ENCODE data around the gene UGT1A9.

Gene UGT1A9

DNA sequence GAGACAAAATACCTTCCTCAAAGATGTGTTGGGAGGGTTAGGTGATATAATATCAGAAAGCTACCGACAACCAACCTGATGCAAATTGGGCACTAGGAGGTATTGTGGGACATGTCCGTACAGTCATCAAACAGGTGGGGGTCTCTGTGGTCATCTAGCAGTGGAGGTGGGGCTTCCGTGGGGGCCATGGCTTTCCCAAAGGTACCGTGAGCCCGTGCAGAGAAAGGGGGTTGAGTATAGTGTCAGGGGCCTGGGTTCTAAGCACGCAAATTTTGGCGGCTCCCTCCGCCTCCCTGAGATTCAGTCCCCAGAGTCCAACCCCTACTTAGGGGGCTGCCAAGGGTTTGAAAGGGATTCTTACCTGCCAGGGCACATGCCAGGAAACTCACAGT is 150.0 kb downstream of the UGT1A9 start:
- H3K4me3 ChIP-seq (ENCODE audit: low read depth, low read length): no peak overlapping the region
- no peak for TF ChIP-seq MYC (IDR thresholded peaks at IDR 0.05; ENCODE audit: low read depth, low read length)
- TF ChIP-seq, protein P1, sequence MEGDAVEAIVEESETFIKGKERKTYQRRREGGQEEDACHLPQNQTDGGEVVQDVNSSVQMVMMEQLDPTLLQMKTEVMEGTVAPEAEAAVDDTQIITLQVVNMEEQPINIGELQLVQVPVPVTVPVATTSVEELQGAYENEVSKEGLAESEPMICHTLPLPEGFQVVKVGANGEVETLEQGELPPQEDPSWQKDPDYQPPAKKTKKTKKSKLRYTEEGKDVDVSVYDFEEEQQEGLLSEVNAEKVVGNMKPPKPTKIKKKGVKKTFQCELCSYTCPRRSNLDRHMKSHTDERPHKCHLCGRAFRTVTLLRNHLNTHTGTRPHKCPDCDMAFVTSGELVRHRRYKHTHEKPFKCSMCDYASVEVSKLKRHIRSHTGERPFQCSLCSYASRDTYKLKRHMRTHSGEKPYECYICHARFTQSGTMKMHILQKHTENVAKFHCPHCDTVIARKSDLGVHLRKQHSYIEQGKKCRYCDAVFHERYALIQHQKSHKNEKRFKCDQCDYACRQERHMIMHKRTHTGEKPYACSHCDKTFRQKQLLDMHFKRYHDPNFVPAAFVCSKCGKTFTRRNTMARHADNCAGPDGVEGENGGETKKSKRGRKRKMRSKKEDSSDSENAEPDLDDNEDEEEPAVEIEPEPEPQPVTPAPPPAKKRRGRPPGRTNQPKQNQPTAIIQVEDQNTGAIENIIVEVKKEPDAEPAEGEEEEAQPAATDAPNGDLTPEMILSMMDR (IDR thresholded peaks at IDR 0.05; ENCODE audit: low read depth, low read length): no peak
- TF ChIP-seq POLR2A (IDR thresholded peaks at IDR 0.05; ENCODE audit: extremely low read depth, insufficient read length): no peak
- TF ChIP-seq, protein P2, sequence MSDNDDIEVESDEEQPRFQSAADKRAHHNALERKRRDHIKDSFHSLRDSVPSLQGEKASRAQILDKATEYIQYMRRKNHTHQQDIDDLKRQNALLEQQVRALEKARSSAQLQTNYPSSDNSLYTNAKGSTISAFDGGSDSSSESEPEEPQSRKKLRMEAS (IDR thresholded peaks at IDR 0.05; ENCODE audit: low read depth, low read length): no peak
- no peak for DNase-seq (ENCODE audit: low read depth)

DNA sequence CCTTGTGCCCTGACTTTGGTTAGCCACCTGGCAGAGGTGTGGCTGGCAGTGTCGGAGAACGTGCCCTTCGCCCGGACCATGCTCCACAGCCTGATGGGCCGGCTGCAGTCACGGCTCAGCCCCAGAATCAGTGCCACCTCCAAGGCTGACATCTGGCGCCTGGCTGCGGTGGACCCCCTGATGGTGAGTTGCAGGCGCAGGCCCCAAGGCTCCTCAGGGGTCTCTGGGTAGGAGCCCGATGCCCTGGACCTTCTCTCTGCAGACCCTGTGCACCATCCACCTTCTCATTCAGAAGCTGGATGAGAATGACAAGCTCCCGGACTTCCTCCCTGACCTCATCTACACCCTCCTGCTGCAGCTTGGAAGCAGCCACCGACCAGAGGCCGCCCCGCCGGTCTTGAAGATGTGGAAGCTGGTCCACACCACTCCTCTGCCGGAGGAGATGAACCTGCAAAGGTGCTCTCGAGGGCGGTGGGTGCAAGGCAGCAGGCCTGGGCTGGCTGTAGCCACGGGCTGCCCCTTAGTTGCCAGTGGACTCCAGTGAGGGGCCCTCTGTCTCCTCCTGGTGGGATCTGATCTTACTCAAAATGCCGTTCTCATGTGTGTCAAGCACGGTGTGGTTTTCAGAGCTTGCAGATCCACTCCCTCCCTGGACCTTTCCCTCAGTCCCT is 150.5 kb downstream of the UGT1A9 start:
- no peak for DNase-seq (ENCODE audit: low read depth)
- TF ChIP-seq POLR2A (IDR thresholded peaks at IDR 0.05; ENCODE audit: extremely low read depth, insufficient read length) (no peak), MYC (IDR thresholded peaks at IDR 0.05; ENCODE audit: low read depth, low read length) (no peak)
- TF ChIP-seq, protein P1 (IDR thresholded peaks at IDR 0.05; ENCODE audit: low read depth, low read length): no peak
- TF ChIP-seq, protein P2 (IDR thresholded peaks at IDR 0.05; ENCODE audit: low read depth, low read length): no peak
- no peak overlapping the region for H3K4me3 ChIP-seq (ENCODE audit: low read depth, low read length)
